A549 (cell line): ENCODE results near the gene CTNNBIP1. TPM values are rescaled to one million over a fixed set of nuclear protein-coding genes. Genes with fewer than 3 reads are reported as not detected.

Experiments
- ATAC-seq, 2 experiments: fragments of 200-7000 bp in 1 of 2; fragments of >200 bp in 1 of 2; cut with Nextera tagmentation in 1 of 2; cut with Tn5 transposase in 1 of 2; 3 replicates each; pipeline versions ENCODE4 v1.8.0 to v1.9.1; 2018 to 2020; ENCODE audit warnings: mild to moderate bottlenecking in 1 of 2, moderate library complexity in 1 of 2
- CTCF ChIA-PET: fragments of 300-600 bp; sonication (Branson Sonifier 250); formaldehyde crosslinking; extraction: SDS; loops from one replicate; lab custom pipeline; 2021; ENCODE audit warnings: antibody characterized with exemption, inconsistent platforms; lab: Yijun Ruan, JAX
- POLR2A ChIA-PET: fragments of 350-600 bp; formaldehyde crosslinking; extraction: SDS; loops from one replicate; lab custom pipeline; 2021; ENCODE audit warnings: antibody characterized with exemption, inconsistent platforms; lab: Yijun Ruan, JAX
- DNase-seq, 2 experiments: peaks; one replicate each; pipeline versions ENCODE4 v3.0.0 to v3.0.0-alpha.2; 2011 to 2016; ENCODE audit warnings: low read depth in 1 of 2, low spot score in 1 of 2
- FAIRE-seq: peaks from 2 replicates; lab custom pipeline; 2011; peaks lifted over from hg19 to GRCh38; lab: Jason Lieb, UNC
- H3K27ac ChIP-seq, 2 experiments: fragments of >200 bp; sonication (Bioruptor Twin); formaldehyde crosslinking; 3 replicates each; pipeline ENCODE4 v1.5.1; 2016 to 2017
- H3K4me1 ChIP-seq: fragments of >200 bp; sonication (Bioruptor Twin); formaldehyde crosslinking; 3 replicates; pipeline ENCODE4 v1.6.1; 2016
- H3K4me2 ChIP-seq: fragments of >200 bp; sonication (Bioruptor Twin); formaldehyde crosslinking; 3 replicates; pipeline ENCODE4 v1.6.1; 2016
- H3K4me3 ChIP-seq: fragments of >200 bp; sonication (Bioruptor Twin); formaldehyde crosslinking; 3 replicates; pipeline ENCODE4 v1.5.1; 2016
- H3K9me3 ChIP-seq: fragments of >200 bp; sonication (Bioruptor Twin); formaldehyde crosslinking; 3 replicates; pipeline ENCODE4 v1.6.1; 2016
- CBX2 ChIP-seq: fragments of 200-600 bp; sonication (generic); IDR thresholded peaks from 2 replicates; pipeline ENCODE4 v1.6.1; 2016; ENCODE audit warnings: low read depth, mild to moderate bottlenecking, borderline replicate concordance
- EHF ChIP-seq: fragments of 250-450 bp; sonication (Bioruptor Pico); IDR thresholded peaks from 2 replicates; pipeline ENCODE4 v1.5.0; 2020; ENCODE audit warnings: mild to moderate bottlenecking
- ESRRA ChIP-seq: fragments of 150-350 bp; IDR thresholded peaks from 2 replicates; pipeline ENCODE4 v1.6.1; 2014; ENCODE audit warnings: mild to moderate bottlenecking, low read length, borderline replicate concordance
- FOSB ChIP-seq: fragments of 250-450 bp; sonication (Bioruptor Pico); IDR thresholded peaks from 2 replicates; pipeline ENCODE4 v1.5.0; 2020; ENCODE audit warnings: mild to moderate bottlenecking, moderate library complexity
- GATA3 ChIP-seq: IDR thresholded peaks from 2 replicates; pipeline ENCODE4 v1.6.1; 2012; ENCODE audit warnings: borderline replicate concordance
- HEYL ChIP-seq: fragments of 250-450 bp; sonication (Bioruptor Pico); IDR thresholded peaks from 2 replicates; pipeline ENCODE4 v1.8.0; 2021; ENCODE audit warnings: mild to moderate bottlenecking, moderate library complexity
- JUN ChIP-seq, 2 experiments: fragments of >200 bp; sonication (Bioruptor Twin); formaldehyde crosslinking; IDR thresholded peaks; 2 replicates in 1 of 2; 3 replicates in 1 of 2; pipeline ENCODE4 v1.6.1; 2016 to 2017
- KDM1A ChIP-seq: fragments of 200-600 bp; sonication (generic); IDR thresholded peaks from 2 replicates; pipeline ENCODE4 v1.6.1; 2016; ENCODE audit warnings: low read depth, mild to moderate bottlenecking
- KDM5A ChIP-seq: fragments of 200-600 bp; sonication (generic); IDR thresholded peaks from 2 replicates; pipeline ENCODE4 v1.6.1; 2016; ENCODE audit warnings: antibody characterized with exemption, mild to moderate bottlenecking
- MYC ChIP-seq: IDR thresholded peaks from 2 replicates; pipeline ENCODE4 v1.6.1; 2012; ENCODE audit warnings: mild to moderate bottlenecking, inconsistent platforms, low read length, improper control_type of control experiment, borderline replicate concordance
- POLR2A ChIP-seq: IDR thresholded peaks from 2 replicates; pipeline ENCODE4 v1.6.1; 2012; ENCODE audit warnings: mild to moderate bottlenecking, low read length
- POLR2AphosphoS2 ChIP-seq: conservative IDR thresholded peaks from 2 replicates; pipeline ENCODE4 v1.6.1; 2012; ENCODE audit warnings: low read length, improper control_type of control experiment, inconsistent platforms
- RARB ChIP-seq: fragments of 250-450 bp; sonication (Bioruptor Pico); IDR thresholded peaks from 2 replicates; pipeline ENCODE4 v1.8.0; 2021; ENCODE audit warnings: mild to moderate bottlenecking, moderate library complexity
- RFX5 ChIP-seq: fragments of 450-650 bp; IDR thresholded peaks from 2 replicates; pipeline ENCODE4 v1.7.1; 2014; ENCODE audit warnings: antibody characterized with exemption, mild to moderate bottlenecking, moderate library complexity
- RNF2 ChIP-seq: fragments of 200-600 bp; sonication (generic); IDR thresholded peaks from 2 replicates; pipeline ENCODE4 v1.6.1; 2016; ENCODE audit warnings: low read depth, mild to moderate bottlenecking, antibody characterized with exemption, moderate library complexity, borderline replicate concordance
- SMC3 ChIP-seq: fragments of >200 bp; sonication (Bioruptor Twin); formaldehyde crosslinking; IDR thresholded peaks from 3 replicates; pipeline ENCODE4 v1.6.1; 2018; ENCODE audit warnings: inconsistent platforms
- TFCP2L1 ChIP-seq: fragments of 250-450 bp; sonication (Bioruptor Pico); IDR thresholded peaks from 2 replicates; pipeline ENCODE4 v1.5.0; 2021; ENCODE audit warnings: mild to moderate bottlenecking
- TP53 ChIP-seq: fragments of 250-450 bp; sonication (Bioruptor Pico); IDR thresholded peaks from 2 replicates; pipeline ENCODE4 v1.5.0; 2021; ENCODE audit warnings: mild to moderate bottlenecking, moderate library complexity
- WGBS: methylation state at CpG from one replicate; pipeline ENCODE4 v1.1.6; 2017; ENCODE audit errors: missing lambda C conversion rate; 5-methylcytosine and 5-hydroxymethylcytosine counted together
- polyA plus RNA-seq, 4 experiments: library from polyadenylated mRNA; depleted of rRNA in 3 of 4; stranded (reverse); fragments of >200 nt; fragmentation: RNase III in 1 of 4; extraction: RNeasy Plus Mini Kit Qiagen cat#74134 plus additional on column Dnase treatment in 1 of 4; gene quantifications; 2 replicates in 3 of 4; 3 replicates in 1 of 4; pipeline ENCODE4 v1.2.3, GENCODE V29; 2011 to 2017
- TF ChIP-seq, protein P1 (sequence below): fragments of 150-350 bp; IDR thresholded peaks from 2 replicates; pipeline ENCODE4 v1.6.1; 2014; ENCODE audit warnings: low read depth, mild to moderate bottlenecking, low read length
- TF ChIP-seq, protein P2 (sequence below): IDR thresholded peaks from 2 replicates; pipeline ENCODE4 v1.6.1; 2012; ENCODE audit warnings: low read depth, borderline replicate concordance
- TF ChIP-seq, protein P3 (sequence below): fragments of 250-450 bp; sonication (Bioruptor Pico); IDR thresholded peaks from 2 replicates; pipeline ENCODE4 v1.5.0; 2021; ENCODE audit warnings: mild to moderate bottlenecking, moderate library complexity, borderline replicate concordance
- TF ChIP-seq, protein P4 (sequence below): IDR thresholded peaks from 2 replicates; pipeline ENCODE4 v1.6.1; 2012
- TF ChIP-seq, protein P5 (sequence below): IDR thresholded peaks from 2 replicates; pipeline ENCODE4 v1.6.1; 2012

Gene CTNNBIP1
- polyA plus RNA-seq, 2 of the 4 experiments (the other 2 are of a cell fraction) = 5.6 to 10.4 TPM

DNA sequence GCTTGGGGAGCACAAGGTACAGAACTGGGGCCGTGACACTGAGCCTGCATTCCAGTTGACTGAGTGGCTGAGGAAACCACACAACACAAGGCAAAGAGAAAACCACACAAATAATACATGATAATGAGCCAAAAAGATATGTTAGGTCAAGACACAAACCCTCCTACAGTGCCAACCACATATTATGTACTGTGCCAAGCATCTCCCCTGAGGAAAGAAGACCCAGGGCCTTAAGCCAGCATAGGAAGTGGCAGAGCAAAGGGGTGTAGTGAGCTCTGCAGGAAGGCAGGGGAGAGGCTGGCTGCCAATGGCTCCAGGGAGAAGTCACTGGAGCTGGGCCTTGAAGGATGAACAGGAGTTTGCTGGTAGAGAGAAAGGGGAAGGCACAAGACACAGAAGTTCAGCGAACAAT lies 28.2 kb downstream of the CTNNBIP1 start:
- WGBS = 62% methylated on average over 2 of the region's 2 CpGs
- ChIA-PET POLR2A (no interaction called here), CTCF (no interaction called here)
- no peak for ATAC-seq
- H3K4me3 ChIP-seq = no peak overlapping the region
- no peak for FAIRE-seq
- H3K4me2 ChIP-seq = no peak overlapping the region
- no peaks in the 10 kb centered on the region for H3K9me3 ChIP-seq
- no peak for DNase-seq
- no peaks in the 10 kb centered on the region for H3K4me1 ChIP-seq
- H3K27ac ChIP-seq = no peak overlapping the region
- TF ChIP-seq EHF (CRISPR knock-in tag) (no peak), TFCP2L1 (CRISPR knock-in tag) (no peak), KDM1A (no peak), ESRRA (no peak), POLR2AphosphoS2 (no peak), CBX2 (no peak), GATA3 (no peak), KDM5A (no peak), JUN (IDR thresholded peaks at IDR 0.05) (no peak), RARB (no peak), POLR2A (no peak)
- TF ChIP-seq, protein P1, sequence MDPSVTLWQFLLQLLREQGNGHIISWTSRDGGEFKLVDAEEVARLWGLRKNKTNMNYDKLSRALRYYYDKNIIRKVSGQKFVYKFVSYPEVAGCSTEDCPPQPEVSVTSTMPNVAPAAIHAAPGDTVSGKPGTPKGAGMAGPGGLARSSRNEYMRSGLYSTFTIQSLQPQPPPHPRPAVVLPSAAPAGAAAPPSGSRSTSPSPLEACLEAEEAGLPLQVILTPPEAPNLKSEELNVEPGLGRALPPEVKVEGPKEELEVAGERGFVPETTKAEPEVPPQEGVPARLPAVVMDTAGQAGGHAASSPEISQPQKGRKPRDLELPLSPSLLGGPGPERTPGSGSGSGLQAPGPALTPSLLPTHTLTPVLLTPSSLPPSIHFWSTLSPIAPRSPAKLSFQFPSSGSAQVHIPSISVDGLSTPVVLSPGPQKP = no peak
- TF ChIP-seq, protein P2, sequence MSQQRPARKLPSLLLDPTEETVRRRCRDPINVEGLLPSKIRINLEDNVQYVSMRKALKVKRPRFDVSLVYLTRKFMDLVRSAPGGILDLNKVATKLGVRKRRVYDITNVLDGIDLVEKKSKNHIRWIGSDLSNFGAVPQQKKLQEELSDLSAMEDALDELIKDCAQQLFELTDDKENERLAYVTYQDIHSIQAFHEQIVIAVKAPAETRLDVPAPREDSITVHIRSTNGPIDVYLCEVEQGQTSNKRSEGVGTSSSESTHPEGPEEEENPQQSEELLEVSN = no peak
- TF ChIP-seq, protein P3, sequence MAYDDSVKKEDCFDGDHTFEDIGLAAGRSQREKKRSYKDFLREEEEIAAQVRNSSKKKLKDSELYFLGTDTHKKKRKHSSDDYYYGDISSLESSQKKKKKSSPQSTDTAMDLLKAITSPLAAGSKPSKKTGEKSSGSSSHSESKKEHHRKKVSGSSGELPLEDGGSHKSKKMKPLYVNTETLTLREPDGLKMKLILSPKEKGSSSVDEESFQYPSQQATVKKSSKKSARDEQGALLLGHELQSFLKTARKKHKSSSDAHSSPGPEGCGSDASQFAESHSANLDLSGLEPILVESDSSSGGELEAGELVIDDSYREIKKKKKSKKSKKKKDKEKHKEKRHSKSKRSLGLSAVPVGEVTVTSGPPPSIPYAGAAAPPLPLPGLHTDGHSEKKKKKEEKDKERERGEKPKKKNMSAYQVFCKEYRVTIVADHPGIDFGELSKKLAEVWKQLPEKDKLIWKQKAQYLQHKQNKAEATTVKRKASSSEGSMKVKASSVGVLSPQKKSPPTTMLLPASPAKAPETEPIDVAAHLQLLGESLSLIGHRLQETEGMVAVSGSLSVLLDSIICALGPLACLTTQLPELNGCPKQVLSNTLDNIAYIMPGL (CRISPR knock-in tag) = no peak
- TF ChIP-seq, protein P4, sequence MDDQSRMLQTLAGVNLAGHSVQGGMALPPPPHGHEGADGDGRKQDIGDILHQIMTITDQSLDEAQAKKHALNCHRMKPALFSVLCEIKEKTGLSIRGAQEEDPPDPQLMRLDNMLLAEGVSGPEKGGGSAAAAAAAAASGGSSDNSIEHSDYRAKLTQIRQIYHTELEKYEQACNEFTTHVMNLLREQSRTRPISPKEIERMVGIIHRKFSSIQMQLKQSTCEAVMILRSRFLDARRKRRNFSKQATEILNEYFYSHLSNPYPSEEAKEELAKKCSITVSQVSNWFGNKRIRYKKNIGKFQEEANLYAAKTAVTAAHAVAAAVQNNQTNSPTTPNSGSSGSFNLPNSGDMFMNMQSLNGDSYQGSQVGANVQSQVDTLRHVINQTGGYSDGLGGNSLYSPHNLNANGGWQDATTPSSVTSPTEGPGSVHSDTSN = no peak
- TF ChIP-seq, protein P5, sequence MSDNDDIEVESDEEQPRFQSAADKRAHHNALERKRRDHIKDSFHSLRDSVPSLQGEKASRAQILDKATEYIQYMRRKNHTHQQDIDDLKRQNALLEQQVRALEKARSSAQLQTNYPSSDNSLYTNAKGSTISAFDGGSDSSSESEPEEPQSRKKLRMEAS = no peak

DNA sequence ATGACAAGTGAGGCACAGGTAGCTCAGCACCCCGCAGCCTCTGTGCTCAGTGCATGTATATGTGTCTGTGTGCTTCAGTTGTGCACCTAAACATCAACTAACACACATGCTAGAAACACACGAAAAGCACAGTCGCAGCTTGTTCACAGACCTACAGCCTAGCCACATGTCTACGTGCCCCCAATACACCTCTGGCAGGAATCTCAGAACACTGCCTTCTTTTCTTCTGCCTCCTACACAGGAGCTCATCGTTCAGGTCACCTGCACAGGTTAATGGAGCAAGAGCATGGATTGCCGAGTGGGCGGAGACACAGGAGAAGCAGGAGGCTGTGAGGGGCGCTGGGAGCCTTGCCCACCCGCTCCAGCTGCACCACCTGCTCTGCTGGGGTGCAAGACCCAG lies 31.7 kb downstream of the CTNNBIP1 start:
- POLR2A ChIA-PET = no interaction called here
- Histone ChIP-seq H3K4me1 (peaks cover 3% of the 10 kb centered on the region; the same call in 1 of the 3 replicates), H3K4me2 (no peak overlapping the region), H3K27ac (no peak overlapping the region), H3K4me3 (no peak overlapping the region), H3K9me3 (no peaks in the 10 kb centered on the region)
- no peak for FAIRE-seq
- ATAC-seq = no peak
- 93% methylated on average over 7 of the region's 9 CpGs for WGBS
- DNase-seq = no peak
- no peak for TF ChIP-seq RNF2
- no peak for TF ChIP-seq CBX2
- TF ChIP-seq, protein P4 = no peak
- TF ChIP-seq RFX5 = no peak
- TF ChIP-seq FOSB (CRISPR knock-in tag) = no peak
- no peak for TF ChIP-seq HEYL (CRISPR knock-in tag)
- no peak for TF ChIP-seq TP53 (CRISPR knock-in tag)
- no peak for TF ChIP-seq SMC3
- TF ChIP-seq MYC = no peak
- no peak for TF ChIP-seq TFCP2L1 (CRISPR knock-in tag)
- no peak for TF ChIP-seq RARB
- TF ChIP-seq, protein P2 = no peak
- CTCF ChIA-PET = interaction anchor here (0.6 to 5.9 kb wide), 5 partner anchors 10 to 274 kb away, joined by 3 to 43 read pairs (median 5); partner anchors contain the start of genes LZIC and NMNAT1
